SK-N-SH treated with all-trans-retinoic acid at 6 μM for 48 hours (cell line): ENCODE data around the gene GADD45B.
A peak's percentile ranks its signal among the peaks of the same experiment; 100 is the strongest.
"Not testable (repeated sequence)": the region's sequence is repeated elsewhere in the genome, so short reads cannot be mapped to it uniquely, and the experiment has no call there.

Source experiments
- ATAC-seq: fragments of 200-7000 bp; cut with Tn5 transposase; 3 replicates; pipeline ENCODE4 v1.9.1; 2020; ENCODE audit warnings: mild to moderate bottlenecking, moderate library complexity
- ARNTL ChIP-seq: fragments of 450-650 bp; formaldehyde crosslinking; IDR thresholded peaks from 2 replicates; pipeline ENCODE4 v1.5.0; 2020; ENCODE audit warnings: low read depth, mild to moderate bottlenecking, moderate library complexity, borderline replicate concordance
- CSDC2 ChIP-seq: fragments of 250-450 bp; sonication (Bioruptor Pico); IDR thresholded peaks from 2 replicates; pipeline ENCODE4 v1.5.0; 2020; ENCODE audit warnings: mild to moderate bottlenecking, moderate library complexity
- CSRNP3 ChIP-seq: fragments of 250-450 bp; sonication (Bioruptor Pico); IDR thresholded peaks from 2 replicates; pipeline ENCODE4 v1.5.1; 2021; ENCODE audit warnings: mild to moderate bottlenecking, moderate library complexity
- OSR1 ChIP-seq: fragments of 250-450 bp; sonication (Bioruptor Pico); IDR thresholded peaks from 2 replicates; pipeline ENCODE4 v1.8.0; 2022; ENCODE audit warnings: moderate library complexity, mild to moderate bottlenecking, inconsistent platforms
- PATZ1 ChIP-seq: fragments of 250-450 bp; sonication (Bioruptor Pico); IDR thresholded peaks from 2 replicates; pipeline ENCODE4 v1.8.0; 2020; ENCODE audit warnings: mild to moderate bottlenecking, moderate library complexity, borderline replicate concordance
- PPARA ChIP-seq: fragments of 250-450 bp; sonication (Bioruptor Pico); IDR thresholded peaks from 2 replicates; pipeline ENCODE4 v1.5.0; 2020; ENCODE audit warnings: mild to moderate bottlenecking, borderline replicate concordance
- RARB ChIP-seq: fragments of 250-450 bp; sonication (Bioruptor Pico); IDR thresholded peaks from 2 replicates; pipeline ENCODE4 v1.8.0; 2021; ENCODE audit warnings: mild to moderate bottlenecking, moderate library complexity
- SNAI2 ChIP-seq: fragments of 250-450 bp; sonication (Bioruptor Pico); IDR thresholded peaks from 2 replicates; pipeline ENCODE4 v1.5.0; 2020; ENCODE audit warnings: mild to moderate bottlenecking, moderate library complexity
- TCF4 ChIP-seq: fragments of 250-450 bp; sonication (Bioruptor Pico); IDR thresholded peaks from 2 replicates; pipeline ENCODE4 v1.8.0; 2021; ENCODE audit warnings: mild to moderate bottlenecking, moderate library complexity, borderline replicate concordance
- TSHZ2 ChIP-seq: fragments of 250-450 bp; sonication (Bioruptor Pico); IDR thresholded peaks from 2 replicates; pipeline ENCODE4 v1.5.0; 2020; ENCODE audit warnings: mild to moderate bottlenecking, moderate library complexity
- ZC3H10 ChIP-seq: fragments of 250-450 bp; sonication (Bioruptor Pico); IDR thresholded peaks from 2 replicates; pipeline ENCODE4 v1.5.1; 2021; ENCODE audit warnings: mild to moderate bottlenecking, moderate library complexity
- ZFP3 ChIP-seq: fragments of 250-450 bp; sonication (Bioruptor Pico); IDR thresholded peaks from 2 replicates; pipeline ENCODE4 v1.5.0; 2020; ENCODE audit warnings: mild to moderate bottlenecking, moderate library complexity
- ZNF565 ChIP-seq: fragments of 450-650 bp; formaldehyde crosslinking; conservative IDR thresholded peaks from 2 replicates; pipeline ENCODE4 v1.5.0; 2020; ENCODE audit warnings: low read depth, mild to moderate bottlenecking, moderate library complexity
- ZNF70 ChIP-seq: fragments of 450-650 bp; formaldehyde crosslinking; IDR thresholded peaks from 2 replicates; pipeline ENCODE4 v1.5.0; 2020; ENCODE audit warnings: mild to moderate bottlenecking, moderate library complexity

GADD45B gene

GRCh38 chr19:2512523-2513431 is 36.9 kb downstream of the GADD45B start (continued):
- TF ChIP-seq TSHZ2, result no peak
- no peak for TF ChIP-seq RARB (CRISPR knock-in tag)
- TF ChIP-seq TCF4, result no peak
- TF ChIP-seq CSDC2 (CRISPR knock-in tag), result no peak
- TF ChIP-seq OSR1, result no peak
- TF ChIP-seq ZFP3 (CRISPR knock-in tag), result no peak

GRCh38 chr19:2514981-2515518 is 39.1 kb downstream of the GADD45B start:
- ATAC-seq, result no peak
- no peak for TF ChIP-seq ZNF70 (CRISPR knock-in tag)

GRCh38 chr19:2516727-2517126 is 40.8 kb downstream of the GADD45B start:
- TF ChIP-seq RARB (CRISPR knock-in tag), result no peak
- TF ChIP-seq TSHZ2, result no peak
- no peak for TF ChIP-seq PPARA
- no peak for ATAC-seq

GRCh38 chr19:2517881-2518601 is 42.1 kb downstream of the GADD45B start:
- TF ChIP-seq PPARA (no peak), TSHZ2 (no peak), PATZ1 (CRISPR knock-in tag) (0 out of 2 replicates have a peak, but pooled peaks have one; percentile 29)
- ATAC-seq, result no peak

GRCh38 chr19:2518856-2519255 is 42.9 kb downstream of the GADD45B start:
- not testable (repeated sequence) for ATAC-seq

GRCh38 chr19:2519482-2519881 is 43.6 kb downstream of the GADD45B start:
- ATAC-seq, result no peak
- TF ChIP-seq RARB (CRISPR knock-in tag), result no peak
- no peak for TF ChIP-seq CSRNP3 (CRISPR knock-in tag)
- no peak for TF ChIP-seq ZNF565 (CRISPR knock-in tag)
- no peak for TF ChIP-seq TSHZ2
- no peak for TF ChIP-seq ZNF70 (CRISPR knock-in tag)
- no peak for TF ChIP-seq SNAI2 (CRISPR knock-in tag)
- no peak for TF ChIP-seq ARNTL
- no peak for TF ChIP-seq ZC3H10 (CRISPR knock-in tag)
